HepG2 (cell line): ENCODE measurements around the gene FNIP2.

Source experiments
- DNMT3B ChIP-seq: conservative IDR thresholded peaks from 2 replicates; pipeline ENCODE4 v1.6.1; 2016; ENCODE audit warnings: missing biosample characterization, control low read depth
- ZBTB38 ChIP-seq: sonication (generic); formaldehyde crosslinking; IDR thresholded peaks from 2 replicates; pipeline ENCODE4 v1.5.1; 2020; ENCODE audit warnings: mild to moderate bottlenecking, missing genetic modification reagents

DNA sequence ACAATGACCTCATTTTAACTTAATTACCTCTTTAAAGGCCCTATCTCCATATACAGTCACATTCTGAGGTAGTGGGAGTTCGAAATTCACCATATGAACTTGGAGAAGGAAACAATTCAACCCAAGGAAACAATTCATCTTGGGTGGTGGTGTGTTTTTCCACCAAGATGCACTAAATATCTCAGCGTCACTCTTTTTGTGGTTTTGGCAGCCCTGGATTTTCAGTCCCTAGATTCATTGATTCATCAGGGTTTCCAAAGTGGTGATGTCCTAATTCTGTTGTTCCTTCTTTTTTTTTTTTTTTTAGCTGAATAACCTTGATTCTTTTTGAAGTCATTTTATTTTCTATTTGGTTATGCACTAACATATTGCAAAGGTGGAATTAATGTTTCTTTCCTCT, 171.4 kb downstream of the FNIP2 start:
- TF ChIP-seq ZBTB38 (CRISPR knock-in tag) (no peak), DNMT3B (CRISPR knock-in tag) (no peak)
